Activated CD8-positive, alpha-beta T cell treated with anti-CD3 and anti-CD28 coated beads for 36 hours (primary cell): ENCODE data around the gene FBXW9. TPM values are rescaled to one million over a fixed set of nuclear protein-coding genes. Genes with fewer than 3 reads are reported as not detected.
"Not testable (repeated sequence)": the region's sequence is repeated elsewhere in the genome, so short reads cannot be mapped to it uniquely, and the experiment has no call there.

Source experiments
- ATAC-seq: fragments of 200-7000 bp; cut with Tn5 transposase; one replicate; pipeline ENCODE4 v1.10.0; 2021; ENCODE audit warnings: mild to moderate bottlenecking, moderate library complexity
- CTCF ChIA-PET: fragments of 350-600 bp; sonication (Branson Sonifier 250); formaldehyde crosslinking; loops from one replicate; lab custom pipeline; 2021; ENCODE audit warnings: antibody characterized with exemption; lab: Charles Lee
- POLR2A ChIA-PET: fragments of 350-600 bp; sonication (Branson Sonifier 250); formaldehyde crosslinking; loops from one replicate; lab custom pipeline; 2021; ENCODE audit warnings: antibody characterized with exemption; lab: Charles Lee
- DNase-seq: peaks from one replicate; pipeline ENCODE4 v3.0.0-alpha.2; 2020
- H3K27ac Mint-ChIP-seq: one replicate; pipeline ENCODE4 v1.8.0; 2021; ENCODE audit warnings: mild to moderate bottlenecking, mixed read lengths
- H3K27me3 Mint-ChIP-seq: one replicate; pipeline ENCODE4 v1.8.0; 2021; ENCODE audit warnings: mixed read lengths
- H3K36me3 Mint-ChIP-seq: one replicate; pipeline ENCODE4 v1.8.0; 2021; ENCODE audit warnings: low read depth, mixed read lengths
- H3K4me1 Mint-ChIP-seq: one replicate; pipeline ENCODE4 v1.8.0; 2021; ENCODE audit warnings: low read depth, mixed read lengths
- H3K4me3 Mint-ChIP-seq: one replicate; pipeline ENCODE4 v1.8.0; 2021; ENCODE audit warnings: mild to moderate bottlenecking, moderate library complexity, mixed read lengths
- H3K9me3 Mint-ChIP-seq: one replicate; pipeline ENCODE4 v1.8.0; 2021; ENCODE audit warnings: mixed read lengths
- CTCF ChIP-seq: fragments of 200-600 bp; IDR thresholded peaks from one replicate; pipeline ENCODE4 v1.8.0; 2022; ENCODE audit warnings: antibody characterized with exemption, mild to moderate bottlenecking
- intact Hi-C: fragments of 100-400 bp; cut with micrococcal nuclease; formaldehyde crosslinking; loops from one replicate; pipeline ENCODE4 v1.10.0; 2022
- total RNA-seq, 2 experiments: library from RNA; stranded (reverse); gene quantifications; one replicate each; pipeline ENCODE4 v1.2.3, GENCODE V29; 2021

Gene FBXW9
- total RNA-seq, 2 experiments from 2014 or later: 9.9 to 10.8 TPM

GRCh38 chr19:12687496-12688196, 8.8 kb downstream of the FBXW9 start, which contains the start of gene GNG14:
TSS of gene GNG14 (plus strand) at chr19:12687998. CDS start at chr19:12688049, 51 bp downstream.
- ChIA-PET POLR2A (interaction anchor here (5.3 kb wide), 1 partner anchor 8 kb away, joined by 35 read pairs; the partner anchor contains the start of gene FBXW9), CTCF (no interaction called here)
- H3K27ac Mint-ChIP-seq: no peak within 1 kb of the TSS
- no peak for ATAC-seq
- no peaks in the 10 kb centered on the region for H3K9me3 Mint-ChIP-seq
- DNase-seq: no peak
- H3K27me3 Mint-ChIP-seq: no peaks in the 10 kb centered on the region
- no peak within 1 kb of the TSS for H3K4me3 Mint-ChIP-seq
- no peaks in the 10 kb centered on the region for H3K4me1 Mint-ChIP-seq
- intact Hi-C loops: no loop called here
- H3K36me3 Mint-ChIP-seq: peaks cover 5% of the 10 kb centered on the region
- no peak for TF ChIP-seq CTCF

GRCh38 chr19:12685831-12686230, 10.6 kb downstream of the FBXW9 start:
- ATAC-seq (no peak), DNase-seq (no peak)
- Mint-ChIP-seq H3K36me3 (peaks cover 9% of the 10 kb centered on the region), H3K27me3 (no peaks in the 10 kb centered on the region), H3K4me1 (peaks cover 4% of the 10 kb centered on the region), H3K27ac (no peak overlapping the region), H3K4me3 (no peak overlapping the region), H3K9me3 (no peaks in the 10 kb centered on the region)
- POLR2A ChIA-PET: interaction anchor here (1.2 to 5.3 kb wide), 6 partner anchors 9 to 32 kb away, joined by 3 to 35 read pairs (median 3); partner anchors contain the start of gene FBXW9
- no peak for TF ChIP-seq CTCF
- CTCF ChIA-PET: interaction anchor here (0.8 to 1.6 kb wide), 4 partner anchors 14 to 52 kb away, joined by 3 to 4 read pairs (median 4); no protein-coding TSS in a partner anchor
- intact Hi-C loops: no loop called here

- Mint-ChIP-seq H3K9me3 (no peaks in the 10 kb centered on the region), H3K4me1 (peaks cover 25% of the 10 kb centered on the region), H3K4me3 (peak within 1 kb of the TSS; percentile 93), H3K27me3 (no peaks in the 10 kb centered on the region), H3K36me3 (peaks cover 25% of the 10 kb centered on the region), H3K27ac (peak within 1 kb of the TSS; percentile 94)
- DNase-seq (peak; percentile 97), ATAC-seq (peak; percentile 89)
- intact Hi-C loops: no loop called here
- TF ChIP-seq CTCF: no peak
- POLR2A ChIA-PET: interaction anchor here (0.5 to 3.7 kb wide), 16 partner anchors 9 to 282 kb away, joined by 3 to 38 read pairs (median 4); partner anchors contain the start of genes FBXW9, GET3, MAN2B1 and TNPO2
- CTCF ChIA-PET: interaction anchor here (1.4 to 3.2 kb wide), 3 partner anchors 9 to 167 kb away, joined by 3 to 20 read pairs (median 10); no protein-coding TSS in a partner anchor
Observed at GRCh38 chr19:12681074-12681987, 15.1 kb downstream of the FBXW9 start, which contains the start of gene DHPS. TSS of gene DHPS (minus strand) at chr19:12681880. CDS start at chr19:12681766, 114 bp downstream.

- Mint-ChIP-seq H3K4me3 (peak overlapping the region; percentile 93), H3K27ac (no peak overlapping the region), H3K4me1 (peaks cover 26% of the 10 kb centered on the region), H3K36me3 (peaks cover 34% of the 10 kb centered on the region), H3K9me3 (no peaks in the 10 kb centered on the region), H3K27me3 (no peaks in the 10 kb centered on the region)
- ATAC-seq (no peak), DNase-seq (no peak)
- POLR2A ChIA-PET: interaction anchor here (0.6 to 4.5 kb wide), 7 partner anchors 11 to 191 kb away, joined by 3 to 38 read pairs (median 3); partner anchors contain the start of genes FBXW9, MAN2B1 and WDR83
- CTCF ChIA-PET: interaction anchor here (0.9 to 3.2 kb wide), 3 partner anchors 8 to 168 kb away, joined by 3 to 20 read pairs (median 10); no protein-coding TSS in a partner anchor
- TF ChIP-seq CTCF: no peak
- intact Hi-C loops: no loop called here
Observed at GRCh38 chr19:12680034-12680433, 16.4 kb downstream of the FBXW9 start.

- H3K9me3 Mint-ChIP-seq, ATAC-seq, H3K27ac Mint-ChIP-seq, H3K27me3 Mint-ChIP-seq, intact Hi-C loops, H3K4me3 Mint-ChIP-seq, DNase-seq: not testable (repeated sequence)
- POLR2A ChIA-PET: interaction anchor here (1.0 to 4.5 kb wide), 3 partner anchors 9 to 76 kb away, joined by 3 to 29 read pairs (median 14); partner anchors contain the start of gene FBXW9
- CTCF ChIA-PET: interaction anchor here (0.9 to 3.0 kb wide), 6 partner anchors 8 to 170 kb away, joined by 3 to 10 read pairs (median 4); no protein-coding TSS in a partner anchor
- peaks cover 45% of the 10 kb centered on the region for H3K36me3 Mint-ChIP-seq
- H3K4me1 Mint-ChIP-seq: peaks cover 26% of the 10 kb centered on the region
Observed at GRCh38 chr19:12678039-12678438, 18.4 kb downstream of the FBXW9 start.
